Ishikawa (cell line): ENCODE measurements around the gene SLC25A33.

Experiments
- CEBPB ChIP-seq: IDR thresholded peaks from 2 replicates; pipeline ENCODE4 v1.6.1; 2012
- CREB1 ChIP-seq: IDR thresholded peaks from 2 replicates; pipeline ENCODE4 v1.6.1; 2012; ENCODE audit warnings: low read depth
- EGR1 ChIP-seq: IDR thresholded peaks from 2 replicates; pipeline ENCODE4 v1.6.1; 2012
- EP300 ChIP-seq: IDR thresholded peaks from 2 replicates; pipeline ENCODE4 v1.6.1; 2012; ENCODE audit warnings: borderline replicate concordance
- FOXM1 ChIP-seq: IDR thresholded peaks from 2 replicates; pipeline ENCODE4 v1.6.1; 2012; ENCODE audit warnings: low read depth, borderline replicate concordance
- NFIC ChIP-seq: IDR thresholded peaks from 2 replicates; pipeline ENCODE4 v1.6.1; 2012
- RAD21 ChIP-seq: IDR thresholded peaks from 2 replicates; pipeline ENCODE4 v1.6.1; 2012; ENCODE audit warnings: low read depth
- TAF1 ChIP-seq: IDR thresholded peaks from 2 replicates; pipeline ENCODE4 v1.6.1; 2012; ENCODE audit warnings: low read depth, mild to moderate bottlenecking
- TCF12 ChIP-seq: IDR thresholded peaks from 2 replicates; pipeline ENCODE4 v1.6.1; 2012; ENCODE audit warnings: low read depth
- TEAD4 ChIP-seq: IDR thresholded peaks from 2 replicates; pipeline ENCODE4 v1.6.1; 2012
- YY1 ChIP-seq: IDR thresholded peaks from 2 replicates; pipeline ENCODE4 v1.6.1; 2012; ENCODE audit warnings: low read depth
- ZBTB7A ChIP-seq: IDR thresholded peaks from 2 replicates; pipeline ENCODE4 v1.6.1; 2012; ENCODE audit warnings: low read depth
- TF ChIP-seq, protein P1 (sequence below): IDR thresholded peaks from 2 replicates; pipeline ENCODE4 v1.6.1; 2012; ENCODE audit warnings: low read depth, mild to moderate bottlenecking
- TF ChIP-seq, protein P2 (sequence below): IDR thresholded peaks from 2 replicates; pipeline ENCODE4 v1.6.1; 2012
- TF ChIP-seq, protein P3 (sequence below): IDR thresholded peaks from 2 replicates; pipeline ENCODE4 v1.6.1; 2012

SLC25A33 gene

DNA sequence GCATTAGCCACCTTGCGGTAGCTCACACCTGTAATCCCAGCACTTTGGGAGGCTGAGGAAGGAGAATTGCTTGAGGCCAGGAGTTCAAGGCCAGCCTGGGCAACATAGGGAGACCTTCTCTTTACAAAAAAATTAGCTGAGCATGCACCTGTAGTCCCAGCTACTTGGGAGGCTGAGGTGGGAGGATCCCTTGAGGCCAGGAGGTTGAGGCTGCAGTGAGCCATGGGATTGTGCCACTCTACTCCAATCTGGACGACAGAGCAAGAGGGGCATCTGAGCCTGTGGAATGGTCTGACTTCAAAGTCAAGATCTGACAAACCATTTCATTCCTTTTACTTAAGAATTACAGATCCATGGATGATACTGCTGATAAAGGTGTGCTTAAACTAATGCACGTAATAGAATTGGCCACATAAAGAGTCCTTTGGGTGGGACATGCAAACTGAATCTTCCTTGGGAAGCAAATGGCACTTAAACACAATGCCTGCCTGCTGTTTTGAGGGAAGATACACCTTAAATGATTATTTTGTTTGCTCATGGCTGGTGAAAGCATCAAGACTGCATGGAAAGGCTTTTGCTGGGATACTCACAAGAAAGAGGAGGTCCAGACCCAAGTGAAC is 47.0 kb downstream of the SLC25A33 start:
- TF ChIP-seq, protein P1, sequence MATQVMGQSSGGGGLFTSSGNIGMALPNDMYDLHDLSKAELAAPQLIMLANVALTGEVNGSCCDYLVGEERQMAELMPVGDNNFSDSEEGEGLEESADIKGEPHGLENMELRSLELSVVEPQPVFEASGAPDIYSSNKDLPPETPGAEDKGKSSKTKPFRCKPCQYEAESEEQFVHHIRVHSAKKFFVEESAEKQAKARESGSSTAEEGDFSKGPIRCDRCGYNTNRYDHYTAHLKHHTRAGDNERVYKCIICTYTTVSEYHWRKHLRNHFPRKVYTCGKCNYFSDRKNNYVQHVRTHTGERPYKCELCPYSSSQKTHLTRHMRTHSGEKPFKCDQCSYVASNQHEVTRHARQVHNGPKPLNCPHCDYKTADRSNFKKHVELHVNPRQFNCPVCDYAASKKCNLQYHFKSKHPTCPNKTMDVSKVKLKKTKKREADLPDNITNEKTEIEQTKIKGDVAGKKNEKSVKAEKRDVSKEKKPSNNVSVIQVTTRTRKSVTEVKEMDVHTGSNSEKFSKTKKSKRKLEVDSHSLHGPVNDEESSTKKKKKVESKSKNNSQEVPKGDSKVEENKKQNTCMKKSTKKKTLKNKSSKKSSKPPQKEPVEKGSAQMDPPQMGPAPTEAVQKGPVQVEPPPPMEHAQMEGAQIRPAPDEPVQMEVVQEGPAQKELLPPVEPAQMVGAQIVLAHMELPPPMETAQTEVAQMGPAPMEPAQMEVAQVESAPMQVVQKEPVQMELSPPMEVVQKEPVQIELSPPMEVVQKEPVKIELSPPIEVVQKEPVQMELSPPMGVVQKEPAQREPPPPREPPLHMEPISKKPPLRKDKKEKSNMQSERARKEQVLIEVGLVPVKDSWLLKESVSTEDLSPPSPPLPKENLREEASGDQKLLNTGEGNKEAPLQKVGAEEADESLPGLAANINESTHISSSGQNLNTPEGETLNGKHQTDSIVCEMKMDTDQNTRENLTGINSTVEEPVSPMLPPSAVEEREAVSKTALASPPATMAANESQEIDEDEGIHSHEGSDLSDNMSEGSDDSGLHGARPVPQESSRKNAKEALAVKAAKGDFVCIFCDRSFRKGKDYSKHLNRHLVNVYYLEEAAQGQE, result no peak
- no peak for TF ChIP-seq NFIC
- no peak for TF ChIP-seq EP300
- TF ChIP-seq, protein P2, sequence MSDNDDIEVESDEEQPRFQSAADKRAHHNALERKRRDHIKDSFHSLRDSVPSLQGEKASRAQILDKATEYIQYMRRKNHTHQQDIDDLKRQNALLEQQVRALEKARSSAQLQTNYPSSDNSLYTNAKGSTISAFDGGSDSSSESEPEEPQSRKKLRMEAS, result no peak
- TF ChIP-seq TCF12, result no peak
- TF ChIP-seq, protein P3, sequence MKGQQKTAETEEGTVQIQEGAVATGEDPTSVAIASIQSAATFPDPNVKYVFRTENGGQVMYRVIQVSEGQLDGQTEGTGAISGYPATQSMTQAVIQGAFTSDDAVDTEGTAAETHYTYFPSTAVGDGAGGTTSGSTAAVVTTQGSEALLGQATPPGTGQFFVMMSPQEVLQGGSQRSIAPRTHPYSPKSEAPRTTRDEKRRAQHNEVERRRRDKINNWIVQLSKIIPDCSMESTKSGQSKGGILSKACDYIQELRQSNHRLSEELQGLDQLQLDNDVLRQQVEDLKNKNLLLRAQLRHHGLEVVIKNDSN, result no peak
- TF ChIP-seq TAF1, result no peak

DNA sequence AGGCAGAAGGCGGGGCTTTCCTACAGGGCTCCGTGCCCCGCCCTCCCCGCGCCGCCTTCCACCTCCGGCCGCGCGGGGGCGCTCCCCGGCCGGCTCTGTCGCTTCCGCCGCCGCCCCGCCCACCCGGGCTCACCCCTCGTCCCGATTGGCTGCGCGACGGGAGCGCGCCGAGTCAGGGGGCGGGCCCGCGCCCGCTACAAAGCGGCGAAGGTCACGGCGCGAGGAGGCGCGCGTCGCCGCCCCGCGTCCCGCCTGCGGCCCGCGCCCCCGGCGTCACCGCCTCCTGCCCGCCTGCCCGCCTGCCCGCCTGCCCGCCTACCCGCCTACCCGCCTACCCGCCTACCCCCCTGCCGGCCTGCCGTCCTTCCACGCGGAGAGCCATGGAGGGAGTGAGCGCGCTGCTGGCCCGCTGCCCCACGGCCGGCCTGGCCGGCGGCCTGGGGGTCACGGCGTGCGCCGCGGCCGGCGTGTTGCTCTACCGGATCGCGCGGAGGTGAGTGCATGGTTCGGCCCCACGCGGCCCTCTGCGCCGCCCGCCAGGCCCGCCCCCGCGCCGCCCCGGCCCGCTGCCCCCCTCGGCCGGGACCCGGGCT is 49.4 kb downstream of the SLC25A33 start, which contains the start of gene TMEM201:
TSS of gene TMEM201 (plus strand) at position 361 of the 593 bp plus-strand sequence. CDS start at position 381, 20 bp downstream.
- TF ChIP-seq, protein P2, result peak; percentile 80
- TF ChIP-seq TAF1 (no peak), TCF12 (no peak), RAD21 (peak; percentile 14; the same call in 1 of the 2 replicates), EGR1 (peak; percentile 36; the same call in 1 of the 2 replicates), TEAD4 (peak; percentile 34; the same call in 1 of the 2 replicates)

DNA sequence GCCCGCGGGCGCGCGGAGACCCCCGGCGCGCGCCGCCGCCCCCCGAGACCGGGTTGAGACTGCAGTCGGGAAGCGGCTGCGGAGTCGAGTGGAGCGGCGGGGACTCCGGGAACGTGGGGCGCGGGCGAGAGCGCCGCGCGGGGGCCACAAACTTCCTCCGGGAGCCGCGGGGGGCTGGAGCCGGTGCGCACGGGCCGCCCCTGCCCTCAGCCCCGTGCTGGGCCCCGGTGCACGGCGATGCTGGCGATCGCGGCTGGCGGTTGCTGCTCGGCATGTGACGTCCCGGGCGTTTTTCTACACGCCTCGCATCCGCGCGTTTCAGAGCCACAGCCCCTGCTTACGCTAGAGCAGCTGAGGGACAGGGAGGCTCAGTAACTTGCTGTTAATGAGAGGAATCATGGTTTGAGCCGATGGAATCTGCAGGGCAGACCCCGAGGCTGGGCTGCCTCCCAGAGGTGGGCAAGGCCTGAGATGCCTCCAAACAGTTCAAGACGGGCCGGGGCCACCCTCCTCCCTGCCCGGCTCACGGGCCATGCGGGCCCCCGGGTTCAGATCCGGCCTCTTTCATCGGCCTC is 50.0 kb downstream of the SLC25A33 start:
- TF ChIP-seq FOXM1 (no peak), NFIC (no peak), YY1 (no peak), RAD21 (no peak), EGR1 (no peak), EP300 (no peak), CEBPB (no peak), TAF1 (no peak), TEAD4 (no peak), CREB1 (no peak), TCF12 (no peak), ZBTB7A (no peak)
- TF ChIP-seq, protein P2, result no peak
- TF ChIP-seq, protein P1, result no peak
- TF ChIP-seq, protein P3, result no peak

DNA sequence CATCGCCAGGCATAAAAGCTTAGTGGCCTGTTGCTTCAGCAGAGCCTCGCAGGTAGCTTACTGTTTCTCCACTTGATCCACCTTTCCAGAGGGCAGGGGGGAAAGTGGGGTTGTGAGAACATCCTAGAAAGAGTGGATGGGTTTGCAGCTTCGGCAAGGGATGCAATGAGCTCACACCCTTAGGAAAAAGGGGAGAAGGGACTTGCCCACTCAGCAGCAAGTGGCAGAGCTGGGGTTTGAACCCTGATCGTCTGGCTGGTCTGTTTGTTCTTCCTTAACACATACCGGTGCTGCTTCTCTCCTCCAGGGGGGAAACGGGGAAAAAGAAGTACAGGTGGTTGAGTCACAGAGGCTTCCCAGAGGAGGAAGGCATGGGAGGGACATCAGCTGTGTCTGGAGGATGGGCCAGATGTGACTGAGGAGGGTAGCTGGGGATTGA is 50.5 kb downstream of the SLC25A33 start:
- TF ChIP-seq, protein P1, result no peak
- TF ChIP-seq, protein P3, result no peak
- no peak for TF ChIP-seq EGR1
- TF ChIP-seq ZBTB7A, result no peak
- no peak for TF ChIP-seq TAF1
- TF ChIP-seq TCF12, result no peak
- no peak for TF ChIP-seq NFIC
- TF ChIP-seq, protein P2, result no peak
- TF ChIP-seq YY1, result no peak
- TF ChIP-seq RAD21, result no peak
- no peak for TF ChIP-seq CEBPB
- TF ChIP-seq TEAD4, result no peak
- no peak for TF ChIP-seq EP300
- TF ChIP-seq CREB1, result no peak
- no peak for TF ChIP-seq FOXM1
